ENCODE data around the gene SIDT2.

The SIDT2 gene

GRCh38 chr11:117189941-117190544, 11.5 kb downstream of the SIDT2 start:
- no peak for DNase-seq

GRCh38 chr11:117191680-117192400, 13.3 kb downstream of the SIDT2 start:
- no peak for DNase-seq

GRCh38 chr11:117192401-117192875, 13.9 kb downstream of the SIDT2 start:
- no peak for DNase-seq

- no peak for DNase-seq
These were observed 14.8 kb downstream of the SIDT2 start for GRCh38 chr11:117193130-117194020.

- DNase-seq, result no peak
These were observed 15.7 kb downstream of the SIDT2 start for GRCh38 chr11:117194267-117194666.

GRCh38 chr11:117195258-117195657, 16.7 kb downstream of the SIDT2 start:
- no peak for DNase-seq

- DNase-seq, result no peak
These were observed 17.2 kb downstream of the SIDT2 start for GRCh38 chr11:117195761-117196160.

- no peak for DNase-seq
These were observed 18.5 kb downstream of the SIDT2 start for GRCh38 chr11:117197006-117197405.

- DNase-seq, result no peak
These were observed 19.2 kb downstream of the SIDT2 start for GRCh38 chr11:117197516-117198456.

- DNase-seq, result no peak
These were observed 20.1 kb downstream of the SIDT2 start for GRCh38 chr11:117198613-117199012.

- DNase-seq, result no peak
These were observed 20.7 kb downstream of the SIDT2 start, which contains the start of gene TAGLN for GRCh38 chr11:117199053-117199915. Gene TAGLN (plus strand): TSS chr11:117199370. CDS start chr11:117203014, 3,644 bp downstream.

- DNase-seq, result no peak
These were observed 21.6 kb downstream of the SIDT2 start for GRCh38 chr11:117199916-117200812.

GRCh38 chr11:117200813-117201657, 22.5 kb downstream of the SIDT2 start:
- no peak for DNase-seq

GRCh38 chr11:117201658-117202305, 23.2 kb downstream of the SIDT2 start:
- no peak for DNase-seq

GRCh38 chr11:117202386-117203068, 24.0 kb downstream of the SIDT2 start:
- no peak for DNase-seq

GRCh38 chr11:117203069-117203407, 24.5 kb downstream of the SIDT2 start:
- DNase-seq, result no peak

GRCh38 chr11:117204283-117205080, 25.9 kb downstream of the SIDT2 start:
- DNase-seq, result no peak
